Measurements from ENCODE around the gene KCNMA1.
A peak's percentile ranks its signal among the peaks of the same experiment; 100 is the strongest.

KCNMA1 gene

DNA sequence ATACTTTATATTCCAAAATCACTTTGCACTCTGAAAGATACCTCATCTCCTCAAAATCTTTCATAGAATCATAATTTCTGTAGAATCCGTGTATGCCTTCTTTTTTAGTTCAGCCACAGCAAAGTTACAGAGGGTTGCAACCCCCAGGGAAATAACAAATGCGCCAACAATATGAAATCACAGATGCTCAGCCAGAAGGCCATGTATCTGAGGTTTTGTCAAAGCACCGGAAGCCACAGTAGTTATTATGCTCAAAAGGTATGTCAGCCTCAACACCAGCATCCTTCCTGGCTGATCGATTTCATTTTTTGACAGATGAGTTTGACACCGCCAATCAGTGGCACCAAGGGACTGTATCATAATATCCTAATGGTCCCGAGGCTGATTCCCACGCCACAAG, 204.1 kb downstream of the KCNMA1 start:
- no peaks in the 10 kb centered on the region for H3K36me3 ChIP-seq (replicated peaks in 1 of 2; ENCODE audit: control insufficient read depth in 2 of 2, insufficient read depth in 2 of 2, low read length in 2 of 2)
- H2BK12ac ChIP-seq (ENCODE audit: low read length) = no peak overlapping the region
- H4K91ac ChIP-seq (ENCODE audit: low read depth, low read length, poor library complexity) = no peak overlapping the region
- H3K27ac ChIP-seq (replicated peaks; ENCODE audit: low read length) = no peak overlapping the region
- no peak overlapping the region for H3K14ac ChIP-seq (ENCODE audit: low read length)
- no peaks in the 10 kb centered on the region for H3K27me3 ChIP-seq (ENCODE audit: control insufficient read depth in 3 of 3, insufficient read depth in 3 of 3, low read depth in 1 of 3, low read length in 3 of 3)
- no peak overlapping the region for H2BK15ac ChIP-seq (ENCODE audit: low read length)
- H3K4me2 ChIP-seq (ENCODE audit: insufficient read depth, low read length, poor library complexity, severe bottlenecking) = no peak overlapping the region
- no peak overlapping the region for H4K8ac ChIP-seq (ENCODE audit: low read depth, low read length)
- no peaks in the 10 kb centered on the region for H3K79me1 ChIP-seq (ENCODE audit: low read depth, low read length)
- no peak overlapping the region for H2AK5ac ChIP-seq (ENCODE audit: low read depth, low read length)
- H3K9ac ChIP-seq (ENCODE audit: low read depth, low read length, poor library complexity) = no peak overlapping the region
- no peak overlapping the region for H3K4me3 ChIP-seq (ENCODE audit: low read length in 2 of 2)
- no peaks in the 10 kb centered on the region for H3K9me3 ChIP-seq (replicated peaks in 1 of 2; ENCODE audit: control insufficient read depth in 2 of 2, insufficient read depth in 1 of 2, low read depth in 1 of 2, low read length in 2 of 2)
- no peak overlapping the region for H2AFZ ChIP-seq (ENCODE audit: low read length)
- DNase-seq (ENCODE audit: low spot score) = no peak
- WGBS, 2 donors (ENCODE audit: extremely low coverage in 2 of 2, insufficient read length in 2 of 2, insufficient replicate concordance in 1 of 2) = no CpG with 5 or more reads among the region's 7 CpGs
- H3K4me1 ChIP-seq (ENCODE audit: control insufficient read depth in 2 of 2, insufficient read depth in 1 of 2, low read depth in 1 of 2, low read length in 2 of 2) = peaks cover 0 to 5% of the 10 kb centered on the region in 2 donors
- H2BK5ac ChIP-seq (ENCODE audit: low read length) = no peak overlapping the region
- H3K23ac ChIP-seq (ENCODE audit: low read depth, low read length, poor library complexity) = no peak overlapping the region
- no peak overlapping the region for H3K18ac ChIP-seq (ENCODE audit: low read length)
- no peak overlapping the region for H3K4ac ChIP-seq (ENCODE audit: low read length)
- no peak overlapping the region for H2BK120ac ChIP-seq (ENCODE audit: low read depth, low read length)

DNA sequence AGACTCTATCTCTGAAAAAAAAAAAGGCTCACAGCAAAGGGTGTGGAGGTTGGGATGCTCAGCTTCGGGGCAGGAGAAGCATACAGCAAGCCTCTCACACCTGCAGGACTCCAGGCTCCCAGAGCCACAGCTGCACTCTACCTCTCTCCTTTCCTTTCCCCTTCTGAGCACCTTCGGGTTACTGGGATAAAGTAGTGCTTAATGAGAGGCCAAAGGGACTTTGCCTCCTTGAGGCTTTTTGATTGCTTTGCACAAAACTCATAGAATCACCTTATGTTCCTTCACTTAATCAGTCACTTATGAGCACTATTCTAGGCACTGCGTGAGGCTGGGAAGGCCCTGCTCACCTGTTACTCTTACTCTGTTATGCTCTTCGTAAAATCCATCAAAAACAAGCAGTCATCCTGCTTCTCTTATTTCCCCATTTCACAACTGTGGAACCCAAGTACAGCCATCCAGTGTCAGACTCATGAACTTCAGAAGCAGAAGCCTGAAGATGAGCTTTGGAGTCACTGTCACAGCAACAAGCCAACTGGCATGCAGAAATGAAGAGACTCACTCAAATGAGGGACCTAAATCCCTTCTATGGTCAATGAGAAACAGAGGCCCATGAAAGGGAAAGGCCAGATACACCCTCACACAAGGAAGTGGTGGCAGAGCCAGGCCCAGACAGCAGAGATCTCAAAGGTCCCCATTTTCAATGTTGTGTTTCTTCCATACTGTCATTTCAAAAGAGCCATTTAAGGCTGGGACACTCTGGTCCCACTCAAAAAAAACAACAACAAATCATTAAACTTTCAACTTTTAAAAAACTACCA, 205.4 kb downstream of the KCNMA1 start:
- H3K27ac ChIP-seq (replicated peaks; ENCODE audit: low read length) = no peak overlapping the region
- H3K9ac ChIP-seq (ENCODE audit: low read depth, low read length, poor library complexity) = no peak overlapping the region
- no peak for DNase-seq (ENCODE audit: low spot score)
- no peak overlapping the region for H4K8ac ChIP-seq (ENCODE audit: low read depth, low read length)
- WGBS, 2 donors (ENCODE audit: extremely low coverage in 2 of 2, insufficient read length in 2 of 2, insufficient replicate concordance in 1 of 2) = no CpG with 5 or more reads among the region's 4 CpGs
- no peak overlapping the region for H3K4me2 ChIP-seq (ENCODE audit: insufficient read depth, low read length, poor library complexity, severe bottlenecking)
- H2AFZ ChIP-seq (ENCODE audit: low read length) = no peak overlapping the region
- H3K4me3 ChIP-seq (ENCODE audit: low read length in 2 of 2) = no peak overlapping the region
- H2BK120ac ChIP-seq (ENCODE audit: low read depth, low read length) = no peak overlapping the region
- no peak overlapping the region for H2BK15ac ChIP-seq (ENCODE audit: low read length)
- H3K23ac ChIP-seq (ENCODE audit: low read depth, low read length, poor library complexity) = no peak overlapping the region
- H3K4ac ChIP-seq (ENCODE audit: low read length) = no peak overlapping the region
- no peaks in the 10 kb centered on the region for H3K9me3 ChIP-seq (replicated peaks in 1 of 2; ENCODE audit: control insufficient read depth in 2 of 2, insufficient read depth in 1 of 2, low read depth in 1 of 2, low read length in 2 of 2)
- H3K79me1 ChIP-seq (ENCODE audit: low read depth, low read length) = no peaks in the 10 kb centered on the region
- no peak overlapping the region for H4K91ac ChIP-seq (ENCODE audit: low read depth, low read length, poor library complexity)
- no peaks in the 10 kb centered on the region for H3K27me3 ChIP-seq (ENCODE audit: control insufficient read depth in 3 of 3, insufficient read depth in 3 of 3, low read depth in 1 of 3, low read length in 3 of 3)
- no peak overlapping the region for H2AK5ac ChIP-seq (ENCODE audit: low read depth, low read length)
- peak overlapping the region; percentile 27 for H3K18ac ChIP-seq (ENCODE audit: low read length)
- no peak overlapping the region for H2BK12ac ChIP-seq (ENCODE audit: low read length)
- no peak overlapping the region for H3K14ac ChIP-seq (ENCODE audit: low read length)
- no peaks in the 10 kb centered on the region for H3K36me3 ChIP-seq (replicated peaks in 1 of 2; ENCODE audit: control insufficient read depth in 2 of 2, insufficient read depth in 2 of 2, low read length in 2 of 2)
- peaks cover 0 to 5% of the 10 kb centered on the region in 2 donors for H3K4me1 ChIP-seq (ENCODE audit: control insufficient read depth in 2 of 2, insufficient read depth in 1 of 2, low read depth in 1 of 2, low read length in 2 of 2)
- H2BK5ac ChIP-seq (ENCODE audit: low read length) = no peak overlapping the region

DNA sequence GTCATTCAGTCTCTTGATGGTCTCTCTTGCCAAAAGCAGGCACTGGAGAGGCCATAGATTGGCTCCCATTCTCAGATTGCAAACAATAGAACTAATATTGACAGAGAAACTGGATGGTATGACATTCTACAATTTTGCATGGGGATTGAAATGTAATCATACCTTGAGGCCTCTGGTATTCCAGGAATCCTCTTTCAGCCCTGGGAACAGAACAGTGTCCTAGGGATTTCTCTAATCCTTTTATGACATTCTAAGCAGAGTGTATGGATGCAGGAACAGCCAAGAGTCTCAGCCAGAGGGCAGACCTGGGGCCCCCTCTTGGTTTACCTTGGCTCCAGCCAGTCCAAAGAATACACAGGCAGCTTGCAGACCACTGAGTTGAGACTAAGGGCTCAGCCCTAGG, 206.4 kb downstream of the KCNMA1 start:
- H3K14ac ChIP-seq (ENCODE audit: low read length) = no peak overlapping the region
- H3K18ac ChIP-seq (ENCODE audit: low read length) = no peak overlapping the region
- H2BK5ac ChIP-seq (ENCODE audit: low read length) = no peak overlapping the region
- H2BK15ac ChIP-seq (ENCODE audit: low read length) = no peak overlapping the region
- no peak overlapping the region for H3K9ac ChIP-seq (ENCODE audit: low read depth, low read length, poor library complexity)
- no peak overlapping the region for H3K4ac ChIP-seq (ENCODE audit: low read length)
- no peak overlapping the region for H2BK12ac ChIP-seq (ENCODE audit: low read length)
- H3K27me3 ChIP-seq (ENCODE audit: control insufficient read depth in 3 of 3, insufficient read depth in 3 of 3, low read depth in 1 of 3, low read length in 3 of 3) = no peaks in the 10 kb centered on the region
- no peak overlapping the region for H4K8ac ChIP-seq (ENCODE audit: low read depth, low read length)
- no peak overlapping the region for H3K27ac ChIP-seq (replicated peaks; ENCODE audit: low read length)
- H3K4me2 ChIP-seq (ENCODE audit: insufficient read depth, low read length, poor library complexity, severe bottlenecking) = no peak overlapping the region
- DNase-seq (ENCODE audit: low spot score) = no peak
- no peak overlapping the region for H3K23ac ChIP-seq (ENCODE audit: low read depth, low read length, poor library complexity)
- peaks cover 0 to 3% of the 10 kb centered on the region in 2 donors for H3K4me1 ChIP-seq (ENCODE audit: control insufficient read depth in 2 of 2, insufficient read depth in 1 of 2, low read depth in 1 of 2, low read length in 2 of 2)
- H4K91ac ChIP-seq (ENCODE audit: low read depth, low read length, poor library complexity) = no peak overlapping the region
- no peaks in the 10 kb centered on the region for H3K36me3 ChIP-seq (replicated peaks in 1 of 2; ENCODE audit: control insufficient read depth in 2 of 2, insufficient read depth in 2 of 2, low read length in 2 of 2)
- H2BK120ac ChIP-seq (ENCODE audit: low read depth, low read length) = no peak overlapping the region
- no peak overlapping the region for H3K4me3 ChIP-seq (ENCODE audit: low read length in 2 of 2)
- H2AFZ ChIP-seq (ENCODE audit: low read length) = no peak overlapping the region
- H3K9me3 ChIP-seq (replicated peaks in 1 of 2; ENCODE audit: control insufficient read depth in 2 of 2, insufficient read depth in 1 of 2, low read depth in 1 of 2, low read length in 2 of 2) = no peaks in the 10 kb centered on the region
- H2AK5ac ChIP-seq (ENCODE audit: low read depth, low read length) = no peak overlapping the region
- no peaks in the 10 kb centered on the region for H3K79me1 ChIP-seq (ENCODE audit: low read depth, low read length)

DNA sequence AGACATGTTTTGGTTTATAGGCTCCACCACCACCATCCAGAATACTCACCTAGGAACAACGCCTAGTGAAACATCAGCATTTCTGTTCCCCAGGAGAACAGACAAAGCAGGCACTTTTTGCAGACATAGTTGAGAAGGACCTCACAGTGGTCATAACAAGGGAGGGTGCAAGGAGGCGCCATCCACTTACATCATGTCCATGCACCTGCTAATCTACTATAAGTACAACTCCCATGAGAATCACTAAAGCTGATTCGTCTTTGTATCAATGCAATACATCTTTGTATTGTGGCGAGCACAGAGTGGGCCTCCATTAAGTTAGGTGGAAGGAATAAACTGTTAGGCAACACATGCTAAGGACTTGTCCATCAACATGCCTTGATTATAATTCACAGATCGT, 207.1 kb downstream of the KCNMA1 start:
- Histone ChIP-seq H2BK15ac (ENCODE audit: low read length) (no peak overlapping the region), H3K4me2 (ENCODE audit: insufficient read depth, low read length, poor library complexity, severe bottlenecking) (no peak overlapping the region), H2BK12ac (ENCODE audit: low read length) (no peak overlapping the region), H3K9me3 (replicated peaks in 1 of 2; ENCODE audit: control insufficient read depth in 2 of 2, insufficient read depth in 1 of 2, low read depth in 1 of 2, low read length in 2 of 2) (no peaks in the 10 kb centered on the region), H3K4ac (ENCODE audit: low read length) (no peak overlapping the region), H3K18ac (ENCODE audit: low read length) (no peak overlapping the region), H3K27ac (replicated peaks; ENCODE audit: low read length) (no peak overlapping the region), H2BK120ac (ENCODE audit: low read depth, low read length) (no peak overlapping the region), H3K9ac (ENCODE audit: low read depth, low read length, poor library complexity) (no peak overlapping the region), H2BK5ac (ENCODE audit: low read length) (no peak overlapping the region), H4K91ac (ENCODE audit: low read depth, low read length, poor library complexity) (no peak overlapping the region), H3K36me3 (replicated peaks in 1 of 2; ENCODE audit: control insufficient read depth in 2 of 2, insufficient read depth in 2 of 2, low read length in 2 of 2) (no peaks in the 10 kb centered on the region), H3K4me3 (ENCODE audit: low read length in 2 of 2) (no peak overlapping the region), H2AK5ac (ENCODE audit: low read depth, low read length) (no peak overlapping the region), H3K4me1 (ENCODE audit: control insufficient read depth in 2 of 2, insufficient read depth in 1 of 2, low read depth in 1 of 2, low read length in 2 of 2) (peaks cover 0 to 3% of the 10 kb centered on the region in 2 donors), H3K79me1 (ENCODE audit: low read depth, low read length) (no peaks in the 10 kb centered on the region), H3K27me3 (ENCODE audit: control insufficient read depth in 3 of 3, insufficient read depth in 3 of 3, low read depth in 1 of 3, low read length in 3 of 3) (no peaks in the 10 kb centered on the region), H2AFZ (ENCODE audit: low read length) (no peak overlapping the region), H3K23ac (ENCODE audit: low read depth, low read length, poor library complexity) (no peak overlapping the region), H3K14ac (ENCODE audit: low read length) (no peak overlapping the region), H4K8ac (ENCODE audit: low read depth, low read length) (no peak overlapping the region)
- no peak for DNase-seq (ENCODE audit: low spot score)
- no CpG with 5 or more reads among the region's 5 CpGs for WGBS, 2 donors (ENCODE audit: extremely low coverage in 2 of 2, insufficient read length in 2 of 2, insufficient replicate concordance in 1 of 2)

Data from neuronal stem cell (in vitro differentiated cells).